Large intestine (tissue), 3 donors: ENCODE results near the gene TENM3. TPM values are rescaled to one million over a fixed set of nuclear protein-coding genes. Genes with fewer than 3 reads are reported as not detected.
A peak's percentile ranks its signal among the peaks of the same experiment; 100 is the strongest.

Experiments used
- DNase-seq, 2 donors: peaks; one replicate each; pipeline versions ENCODE4 v3.0.0 to v3.0.0-alpha.2; 2013
- H3K27ac ChIP-seq: one replicate; pipeline ENCODE4 v1.5.1; 2013; ENCODE audit warnings: low read length
- H3K27me3 ChIP-seq: 2 replicates; pipeline ENCODE4 v1.6.1; 2013; ENCODE audit warnings: low read length; ENCODE audit not compliant: control insufficient read depth, insufficient read depth
- H3K36me3 ChIP-seq: 2 replicates; pipeline ENCODE4 v1.6.1; 2013; ENCODE audit warnings: low read length; ENCODE audit not compliant: control insufficient read depth, insufficient read depth
- H3K4me1 ChIP-seq: one replicate; pipeline ENCODE4 v1.6.1; 2013; ENCODE audit warnings: low read length; ENCODE audit not compliant: control insufficient read depth, insufficient read depth
- H3K4me3 ChIP-seq: one replicate; pipeline ENCODE4 v1.5.1; 2013; ENCODE audit warnings: low read length
- H3K9me3 ChIP-seq: one replicate; pipeline ENCODE4 v1.6.1; 2013; ENCODE audit warnings: mild to moderate bottlenecking, low read depth, low read length, moderate library complexity; ENCODE audit not compliant: control insufficient read depth
- WGBS: methylation state at CpG from one replicate; pipeline ENCODE4 v1.1.5; 2013; ENCODE audit warnings: low lambda C conversion rate; ENCODE audit not compliant: insufficient coverage; 5-methylcytosine and 5-hydroxymethylcytosine counted together
- polyA plus RNA-seq: library from polyadenylated mRNA; unstranded; fragments of 120-200 nt; gene quantifications from one replicate; pipeline ENCODE4 v1.2.1, GENCODE V29; 2013

The TENM3 gene
- polyA plus RNA-seq, 1 donor = 11.9 TPM

DNA sequence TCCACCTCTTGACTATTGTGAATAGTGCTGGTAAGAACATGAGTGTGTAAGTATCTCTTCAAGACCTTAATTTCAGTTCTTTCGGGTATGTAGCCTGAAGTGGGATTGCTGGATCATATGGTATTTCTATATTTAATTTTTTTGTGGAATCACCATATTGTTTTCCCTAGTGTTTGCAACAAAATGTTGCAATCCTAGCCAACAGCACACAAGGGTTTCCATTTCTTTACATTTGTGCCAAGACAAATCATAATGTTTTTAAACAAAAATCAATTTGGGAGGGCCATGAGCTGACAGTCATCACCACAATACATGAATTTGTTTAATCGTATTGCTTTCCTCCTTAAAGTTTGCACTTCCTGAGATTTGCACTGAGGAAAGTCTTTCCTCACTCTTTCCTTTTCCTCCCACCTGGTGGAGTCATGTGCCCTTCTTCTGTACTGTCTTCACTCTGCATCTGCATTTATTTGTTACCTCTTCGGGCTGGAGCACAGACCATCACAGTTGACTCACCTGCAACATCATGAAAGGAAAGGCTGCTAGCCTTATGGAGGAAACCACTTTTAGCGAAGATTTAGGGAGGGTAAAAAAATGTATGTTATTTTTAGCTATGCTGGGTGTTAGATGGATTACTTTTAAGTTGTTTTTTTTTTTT is 404.6 kb downstream of the TENM3 start:
- Histone ChIP-seq H3K4me1 (no peaks in the 10 kb centered on the region), H3K27ac (no peak overlapping the region), H3K4me3 (no peak overlapping the region), H3K9me3 (no peaks in the 10 kb centered on the region), H3K27me3 (no peaks in the 10 kb centered on the region), H3K36me3 (no peaks in the 10 kb centered on the region)
- no peak for DNase-seq
- 72% methylated on average over 2 of the region's 4 CpGs for WGBS

DNA sequence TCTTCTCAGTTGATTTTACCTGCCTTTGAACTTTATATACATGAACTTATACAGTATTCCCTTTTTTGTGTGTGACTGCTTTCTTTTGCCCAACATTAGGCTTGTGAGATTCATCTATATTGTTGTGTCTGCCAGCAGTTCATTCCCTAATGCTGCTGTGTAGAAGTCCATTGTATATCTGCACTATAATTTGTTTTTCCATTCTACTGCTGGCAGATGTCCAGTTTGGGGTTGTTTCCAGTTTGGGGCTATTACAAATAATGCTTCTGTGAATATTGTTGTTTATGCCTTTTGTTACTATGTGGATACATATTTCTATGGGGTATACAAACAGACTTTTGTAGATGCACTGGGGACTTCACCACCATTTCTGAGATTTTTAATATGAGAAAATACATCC is 405.6 kb downstream of the TENM3 start:
- Histone ChIP-seq H3K4me3 (no peak overlapping the region), H3K36me3 (no peaks in the 10 kb centered on the region), H3K4me1 (no peaks in the 10 kb centered on the region), H3K27me3 (no peaks in the 10 kb centered on the region), H3K9me3 (no peaks in the 10 kb centered on the region), H3K27ac (no peak overlapping the region)
- DNase-seq = no peak

DNA sequence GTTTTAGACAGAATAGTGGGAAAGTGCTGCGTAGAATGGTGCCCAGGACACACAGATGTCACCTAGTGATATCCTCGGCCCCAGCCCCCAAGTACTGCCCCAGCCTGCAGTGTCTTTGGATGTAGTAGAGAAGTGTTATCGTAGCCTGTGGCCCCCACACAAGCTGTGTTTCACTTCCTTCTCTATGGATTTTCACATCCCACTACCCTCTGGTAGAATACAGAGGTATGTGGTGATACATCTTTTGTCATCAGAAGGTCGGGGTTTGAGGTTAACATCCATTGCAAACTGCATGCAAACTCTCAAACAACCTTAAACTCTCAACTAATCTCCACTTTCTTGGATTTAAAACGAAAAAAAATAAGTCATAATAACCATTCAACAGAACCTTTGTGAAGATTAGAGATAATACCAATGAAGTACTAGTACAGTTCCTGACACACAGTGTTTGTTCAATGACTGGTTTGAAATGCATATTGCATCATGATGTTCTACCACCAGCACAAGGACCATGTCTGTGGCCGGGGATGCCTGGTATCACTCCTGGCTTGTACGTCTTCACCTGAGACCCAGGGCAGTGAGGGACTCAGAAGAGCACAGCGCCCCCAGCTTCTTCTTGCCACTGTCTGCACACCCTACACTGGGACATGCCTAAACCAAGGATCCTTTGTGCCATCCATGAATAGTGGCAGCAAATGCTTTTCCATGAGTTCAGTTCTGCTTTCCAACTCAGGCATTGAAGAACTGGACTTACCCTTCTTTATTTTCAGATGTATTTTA is 406.7 kb downstream of the TENM3 start:
- no peak overlapping the region for H3K4me3 ChIP-seq
- H3K36me3 ChIP-seq = no peaks in the 10 kb centered on the region
- no CpG with 5 or more reads among the region's 8 CpGs for WGBS
- H3K27me3 ChIP-seq = no peaks in the 10 kb centered on the region
- H3K4me1 ChIP-seq = no peaks in the 10 kb centered on the region
- DNase-seq = no peak
- H3K27ac ChIP-seq = no peak overlapping the region
- no peaks in the 10 kb centered on the region for H3K9me3 ChIP-seq

DNA sequence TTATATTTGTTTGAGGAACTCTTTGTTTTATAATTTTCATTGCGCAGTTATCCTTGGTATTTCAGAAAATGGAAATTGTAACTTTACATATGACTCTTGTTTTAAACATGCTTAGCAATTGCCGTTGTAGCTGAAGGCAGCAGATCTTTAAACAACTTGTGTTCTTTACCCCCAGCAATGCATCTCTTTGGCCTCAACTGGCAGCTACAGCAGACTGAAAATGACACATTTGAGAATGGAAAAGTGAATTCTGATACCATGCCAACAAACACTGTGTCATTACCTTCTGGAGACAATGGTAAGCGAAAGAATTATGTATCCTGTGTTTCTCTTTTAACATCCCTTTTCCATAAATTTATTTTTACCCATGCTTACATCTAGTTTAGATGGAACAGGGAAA is 410.4 kb downstream of the TENM3 start:
- WGBS = 100% methylated on average over 2 of the region's 3 CpGs
- Histone ChIP-seq H3K4me1 (no peaks in the 10 kb centered on the region), H3K4me3 (no peak overlapping the region), H3K9me3 (no peaks in the 10 kb centered on the region), H3K27me3 (no peaks in the 10 kb centered on the region), H3K27ac (no peak overlapping the region), H3K36me3 (no peaks in the 10 kb centered on the region)
- no peak for DNase-seq

DNA sequence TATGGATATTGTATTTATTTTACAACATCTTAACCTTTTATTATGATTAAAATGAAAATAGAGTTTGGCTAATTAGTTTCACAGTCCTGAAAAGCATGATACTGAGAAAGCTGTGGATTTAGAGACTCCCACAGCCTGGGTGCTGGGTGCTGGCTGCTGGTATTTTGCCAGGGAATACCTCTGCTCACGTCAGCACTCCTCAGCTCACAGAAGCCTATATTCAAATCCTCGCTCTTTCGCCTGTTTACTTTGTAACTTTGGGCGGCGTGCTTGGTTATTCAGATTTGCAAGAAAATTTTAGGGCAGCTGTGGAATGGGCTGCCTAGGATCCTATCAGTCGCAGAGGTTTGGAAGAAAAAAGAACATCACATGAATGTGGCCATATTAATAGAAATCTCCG is 412.1 kb downstream of the TENM3 start:
- no peaks in the 10 kb centered on the region for H3K4me1 ChIP-seq
- 84% methylated on average over 5 of the region's 7 CpGs for WGBS
- no peaks in the 10 kb centered on the region for H3K27me3 ChIP-seq
- no peaks in the 10 kb centered on the region for H3K9me3 ChIP-seq
- no peak overlapping the region for H3K27ac ChIP-seq
- no peak overlapping the region for H3K4me3 ChIP-seq
- H3K36me3 ChIP-seq = no peaks in the 10 kb centered on the region
- no peak for DNase-seq

DNA sequence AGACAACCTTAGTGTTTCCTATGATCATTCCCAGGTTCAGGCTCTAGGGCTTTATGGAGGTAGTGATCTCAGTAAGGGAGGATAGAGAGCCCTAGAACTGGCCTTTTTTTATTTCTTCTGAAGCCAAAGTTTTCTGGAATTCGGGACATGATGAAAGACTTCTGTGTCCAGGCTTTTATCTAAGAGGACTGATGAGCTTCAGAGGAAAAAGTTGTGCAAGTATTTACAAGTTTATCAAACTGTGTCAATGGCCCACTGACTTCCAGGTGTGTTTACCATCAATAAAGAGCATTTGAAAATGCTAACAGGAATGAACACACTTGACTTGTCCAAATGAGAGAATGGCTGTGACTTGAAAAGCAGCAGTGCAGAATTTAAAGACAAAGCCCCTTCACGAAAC is 419.3 kb downstream of the TENM3 start:
- no peaks in the 10 kb centered on the region for H3K36me3 ChIP-seq
- no peaks in the 10 kb centered on the region for H3K27me3 ChIP-seq
- WGBS = no CpG with 5 or more reads among the region's 2 CpGs
- H3K27ac ChIP-seq = no peak overlapping the region
- DNase-seq = no peak
- H3K4me1 ChIP-seq = no peaks in the 10 kb centered on the region
- no peak overlapping the region for H3K4me3 ChIP-seq
- H3K9me3 ChIP-seq = peaks cover 5% of the 10 kb centered on the region

DNA sequence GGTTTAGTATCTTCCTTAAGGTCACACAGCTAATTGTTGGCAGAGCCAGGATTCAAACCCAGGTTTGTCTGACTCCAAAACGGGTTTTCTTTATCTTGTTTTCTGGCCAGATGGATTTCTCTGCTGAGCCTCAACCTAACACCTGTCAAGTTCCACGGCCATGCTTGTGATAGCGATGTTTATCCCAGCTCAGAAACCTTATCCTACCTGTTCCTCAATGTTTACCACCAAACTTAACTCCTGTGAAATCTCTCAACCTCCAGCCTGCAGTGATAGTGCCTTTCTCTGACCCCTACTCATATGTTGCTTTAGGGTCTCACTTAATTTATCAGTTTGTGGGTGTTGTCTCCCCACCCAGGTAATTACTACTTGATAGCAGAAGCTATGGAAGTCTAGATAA is 428.0 kb downstream of the TENM3 start:
- H3K36me3 ChIP-seq = no peaks in the 10 kb centered on the region
- peaks cover 6% of the 10 kb centered on the region for H3K4me1 ChIP-seq
- no CpG with 5 or more reads among the region's 3 CpGs for whole genome bisulfite sequencing
- no peaks in the 10 kb centered on the region for H3K9me3 ChIP-seq
- no peak overlapping the region for H3K4me3 ChIP-seq
- no peak overlapping the region for H3K27ac ChIP-seq
- DNase-seq = no peak
- H3K27me3 ChIP-seq = no peaks in the 10 kb centered on the region

DNA sequence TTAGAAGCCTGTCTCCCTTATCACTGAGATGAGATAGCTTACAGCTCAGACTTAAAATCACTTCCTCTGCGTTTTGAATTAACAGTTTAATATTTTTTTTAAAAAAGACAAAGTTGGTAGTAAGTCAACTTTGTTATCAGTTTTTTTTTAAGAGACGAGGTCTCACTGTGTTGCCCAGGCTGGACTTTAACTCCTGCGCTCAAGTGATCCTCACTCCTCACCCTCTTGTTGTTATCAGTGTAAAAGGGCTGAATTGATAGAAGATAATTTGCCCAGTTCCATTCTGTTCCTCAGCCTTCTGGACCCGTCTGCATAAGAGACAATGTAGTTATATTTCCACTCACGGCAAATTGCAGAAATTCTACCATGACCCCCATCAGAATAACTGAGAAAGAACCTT is 428.5 kb downstream of the TENM3 start:
- H3K27ac ChIP-seq = no peak overlapping the region
- DNase-seq = peak in 1 of 2 donors; percentile 31
- peaks cover 6% of the 10 kb centered on the region for H3K4me1 ChIP-seq

DNA sequence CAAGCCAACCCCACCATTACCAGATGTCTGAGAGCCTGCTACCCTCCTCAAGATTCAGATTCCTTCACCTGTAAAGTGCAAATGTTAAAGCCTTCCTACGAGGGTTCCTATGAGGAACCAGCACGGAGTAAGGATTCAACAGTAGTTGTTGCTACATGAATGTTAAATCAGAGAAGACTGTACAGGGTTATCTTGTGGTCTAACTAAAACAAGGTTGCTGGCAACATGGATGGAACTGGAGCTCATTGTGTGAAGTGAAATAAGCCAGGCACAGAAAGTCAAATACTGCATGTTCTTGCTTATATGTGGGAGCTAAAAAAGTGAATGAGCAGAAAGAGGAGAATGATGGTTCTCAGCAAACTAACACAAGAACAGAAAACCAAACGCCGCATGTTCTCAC is 435.4 kb downstream of the TENM3 start:
- no peak overlapping the region for H3K27ac ChIP-seq
- no peaks in the 10 kb centered on the region for H3K4me1 ChIP-seq
- no CpG with 5 or more reads among the region's 4 CpGs for WGBS
- no peaks in the 10 kb centered on the region for H3K9me3 ChIP-seq
- H3K36me3 ChIP-seq = no peaks in the 10 kb centered on the region
- no peak for DNase-seq
- H3K27me3 ChIP-seq = no peaks in the 10 kb centered on the region
- no peak overlapping the region for H3K4me3 ChIP-seq

More for the DNA sequence above, 428.5 kb downstream of the TENM3 start:
- H3K36me3 ChIP-seq = no peaks in the 10 kb centered on the region
- no peaks in the 10 kb centered on the region for H3K27me3 ChIP-seq
- WGBS = 12% methylated on average over 3 of the region's 5 CpGs
- H3K4me3 ChIP-seq = no peak overlapping the region
- H3K9me3 ChIP-seq = no peaks in the 10 kb centered on the region

DNA sequence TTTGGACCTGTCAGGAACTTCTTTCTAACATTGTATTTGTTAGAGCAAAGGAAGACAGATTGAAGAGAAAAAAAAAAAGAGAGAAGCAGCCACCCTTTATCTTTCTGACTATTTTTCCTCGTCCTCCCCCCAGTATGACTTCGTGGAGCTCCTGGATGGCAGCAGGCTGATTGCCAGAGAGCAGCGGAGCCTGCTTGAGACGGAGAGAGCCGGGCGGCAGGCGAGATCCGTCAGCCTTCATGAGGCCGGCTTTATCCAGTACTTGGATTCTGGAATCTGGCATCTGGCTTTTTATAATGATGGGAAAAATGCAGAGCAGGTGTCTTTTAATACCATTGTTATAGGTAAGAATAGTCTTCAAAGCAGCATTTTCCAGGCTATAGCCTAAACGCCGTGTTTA is 436.3 kb downstream of the TENM3 start:
- no peaks in the 10 kb centered on the region for H3K9me3 ChIP-seq
- H3K27me3 ChIP-seq = no peaks in the 10 kb centered on the region
- no peaks in the 10 kb centered on the region for H3K4me1 ChIP-seq
- H3K36me3 ChIP-seq = no peaks in the 10 kb centered on the region
- H3K4me3 ChIP-seq = no peak overlapping the region
- H3K27ac ChIP-seq = no peak overlapping the region
- 100% methylated on average over 2 of the region's 11 CpGs for WGBS
- DNase-seq = no peak

DNA sequence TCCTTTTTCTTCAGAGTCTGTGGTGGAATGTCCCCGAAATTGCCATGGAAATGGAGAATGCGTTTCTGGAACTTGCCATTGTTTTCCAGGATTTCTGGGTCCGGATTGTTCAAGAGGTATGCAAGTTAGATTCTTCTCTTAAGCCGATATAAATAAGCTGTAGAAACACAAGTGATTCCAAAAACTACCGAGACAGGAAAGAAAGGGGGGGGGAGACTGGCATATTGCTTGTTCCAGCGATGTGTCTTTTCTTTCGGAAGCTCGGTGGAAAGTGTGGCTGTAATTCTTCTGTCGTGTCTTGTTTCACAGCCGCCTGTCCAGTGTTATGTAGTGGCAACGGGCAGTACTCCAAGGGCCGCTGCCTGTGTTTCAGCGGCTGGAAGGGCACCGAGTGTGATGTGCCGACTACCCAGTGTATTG is 437.0 kb downstream of the TENM3 start:
- 83% methylated on average over 1 of the region's 15 CpGs for WGBS
- no peaks in the 10 kb centered on the region for H3K4me1 ChIP-seq
- H3K36me3 ChIP-seq = no peaks in the 10 kb centered on the region
- no peaks in the 10 kb centered on the region for H3K9me3 ChIP-seq
- no peak overlapping the region for H3K4me3 ChIP-seq
- no peaks in the 10 kb centered on the region for H3K27me3 ChIP-seq
- no peak overlapping the region for H3K27ac ChIP-seq
- no peak for DNase-seq
